ENCODE data around the gene DLG2. TPM values are rescaled to one million over a fixed set of nuclear protein-coding genes. Genes with fewer than 3 reads are reported as not detected.

DLG2 gene
- total and polyA plus RNA-seq, 2 of the 4 experiments (the other 2 are of a cell fraction), result 0.31 to 0.36 TPM

DNA sequence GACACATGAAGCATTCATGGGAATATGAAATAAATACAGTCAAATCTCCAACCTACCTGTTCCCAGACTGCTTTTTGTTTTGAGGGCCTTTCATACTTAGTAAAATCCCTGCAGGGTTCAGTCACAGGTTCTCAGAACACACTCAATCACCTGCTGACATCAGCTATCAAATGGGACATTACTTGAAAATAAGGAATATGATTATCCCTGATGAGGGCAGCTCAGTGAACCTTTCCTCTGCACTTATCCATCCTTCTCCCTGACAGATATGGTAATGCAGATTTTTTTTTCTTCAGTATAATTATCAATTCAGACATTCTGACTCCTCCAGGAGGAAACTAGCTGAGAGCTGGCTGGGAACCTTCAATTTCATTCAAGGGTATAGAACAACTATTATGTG lies 1213.6 kb downstream of the DLG2 start:
- in situ Hi-C loops (cut with MboI; ENCODE audit: low sequenced_read_pairs), result no loop called here
- no peak for ATAC-seq (ENCODE audit: low read depth)

More for the DNA sequence above, 1213.6 kb downstream of the DLG2 start:
- H2BK20ac ChIP-seq (ENCODE audit: low read depth, low read length), result no peak overlapping the region
- no TSS peak for BruUV-seq (replicated peaks)
- TF ChIP-seq MAZ (IDR thresholded peaks at IDR 0.05; ENCODE audit: borderline replicate concordance, low read depth, low read length), result no peak
- no peak for TF ChIP-seq RFX5 (IDR thresholded peaks at IDR 0.05; ENCODE audit: low read depth, low read length)
- TF ChIP-seq, protein P1, sequence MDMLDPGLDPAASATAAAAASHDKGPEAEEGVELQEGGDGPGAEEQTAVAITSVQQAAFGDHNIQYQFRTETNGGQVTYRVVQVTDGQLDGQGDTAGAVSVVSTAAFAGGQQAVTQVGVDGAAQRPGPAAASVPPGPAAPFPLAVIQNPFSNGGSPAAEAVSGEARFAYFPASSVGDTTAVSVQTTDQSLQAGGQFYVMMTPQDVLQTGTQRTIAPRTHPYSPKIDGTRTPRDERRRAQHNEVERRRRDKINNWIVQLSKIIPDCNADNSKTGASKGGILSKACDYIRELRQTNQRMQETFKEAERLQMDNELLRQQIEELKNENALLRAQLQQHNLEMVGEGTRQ (IDR thresholded peaks at IDR 0.05; ENCODE audit: low read depth, low read length), result no peak
- no peak for TF ChIP-seq BHLHE40 (IDR thresholded peaks at IDR 0.05; ENCODE audit: low read depth, low read length)
- TF ChIP-seq NFE2L2 (IDR thresholded peaks at IDR 0.05; ENCODE audit: low read depth, low read length), result no peak
- TF ChIP-seq SMC3 (IDR thresholded peaks at IDR 0.05; ENCODE audit: low read depth, low read length), result no peak
- no peak for TF ChIP-seq MXI1 (IDR thresholded peaks at IDR 0.05; ENCODE audit: borderline replicate concordance, low read depth, low read length)
- TF ChIP-seq, protein P2, sequence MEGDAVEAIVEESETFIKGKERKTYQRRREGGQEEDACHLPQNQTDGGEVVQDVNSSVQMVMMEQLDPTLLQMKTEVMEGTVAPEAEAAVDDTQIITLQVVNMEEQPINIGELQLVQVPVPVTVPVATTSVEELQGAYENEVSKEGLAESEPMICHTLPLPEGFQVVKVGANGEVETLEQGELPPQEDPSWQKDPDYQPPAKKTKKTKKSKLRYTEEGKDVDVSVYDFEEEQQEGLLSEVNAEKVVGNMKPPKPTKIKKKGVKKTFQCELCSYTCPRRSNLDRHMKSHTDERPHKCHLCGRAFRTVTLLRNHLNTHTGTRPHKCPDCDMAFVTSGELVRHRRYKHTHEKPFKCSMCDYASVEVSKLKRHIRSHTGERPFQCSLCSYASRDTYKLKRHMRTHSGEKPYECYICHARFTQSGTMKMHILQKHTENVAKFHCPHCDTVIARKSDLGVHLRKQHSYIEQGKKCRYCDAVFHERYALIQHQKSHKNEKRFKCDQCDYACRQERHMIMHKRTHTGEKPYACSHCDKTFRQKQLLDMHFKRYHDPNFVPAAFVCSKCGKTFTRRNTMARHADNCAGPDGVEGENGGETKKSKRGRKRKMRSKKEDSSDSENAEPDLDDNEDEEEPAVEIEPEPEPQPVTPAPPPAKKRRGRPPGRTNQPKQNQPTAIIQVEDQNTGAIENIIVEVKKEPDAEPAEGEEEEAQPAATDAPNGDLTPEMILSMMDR (conservative IDR thresholded peaks at IDR 0.05; ENCODE audit: low read depth, low read length), result no peak
- no peak for TF ChIP-seq RCOR1 (IDR thresholded peaks at IDR 0.05; ENCODE audit: insufficient replicate concordance, low read length)
- TF ChIP-seq POLR2A (IDR thresholded peaks at IDR 0.05; ENCODE audit: low read depth, low read length), result no peak
- TF ChIP-seq CEBPB (IDR thresholded peaks at IDR 0.05; ENCODE audit: low read depth, low read length), result no peak
- no peak for TF ChIP-seq FOS (IDR thresholded peaks at IDR 0.05; ENCODE audit: low read depth, low read length)
- TF ChIP-seq MAFK (IDR thresholded peaks at IDR 0.05; ENCODE audit: low read depth, low read length), result no peak
- TF ChIP-seq, protein P3, sequence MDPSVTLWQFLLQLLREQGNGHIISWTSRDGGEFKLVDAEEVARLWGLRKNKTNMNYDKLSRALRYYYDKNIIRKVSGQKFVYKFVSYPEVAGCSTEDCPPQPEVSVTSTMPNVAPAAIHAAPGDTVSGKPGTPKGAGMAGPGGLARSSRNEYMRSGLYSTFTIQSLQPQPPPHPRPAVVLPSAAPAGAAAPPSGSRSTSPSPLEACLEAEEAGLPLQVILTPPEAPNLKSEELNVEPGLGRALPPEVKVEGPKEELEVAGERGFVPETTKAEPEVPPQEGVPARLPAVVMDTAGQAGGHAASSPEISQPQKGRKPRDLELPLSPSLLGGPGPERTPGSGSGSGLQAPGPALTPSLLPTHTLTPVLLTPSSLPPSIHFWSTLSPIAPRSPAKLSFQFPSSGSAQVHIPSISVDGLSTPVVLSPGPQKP (IDR thresholded peaks at IDR 0.05; ENCODE audit: borderline replicate concordance, low read depth, low read length), result no peak
- no peak for TF ChIP-seq RAD21 (IDR thresholded peaks at IDR 0.05; ENCODE audit: low read length)
- no peak for TF ChIP-seq CHD1 (IDR thresholded peaks at IDR 0.05; ENCODE audit: low read depth, low read length)
- no peak overlapping the region for H2AFZ ChIP-seq (replicated peaks; ENCODE audit: low read length, poor library complexity)
- no peak overlapping the region for H3K4me3 ChIP-seq (ENCODE audit: insufficient read depth, low read depth, low read length)
- no peak overlapping the region for H2BK5ac ChIP-seq (ENCODE audit: low read depth, low read length, poor library complexity, severe bottlenecking)
- H4K91ac ChIP-seq (ENCODE audit: insufficient read depth, low read depth, low read length), result no peak overlapping the region
- no peak overlapping the region for H3K27ac ChIP-seq (ENCODE audit: insufficient read depth, low read length)
- H3K4me1 ChIP-seq (ENCODE audit: control insufficient read depth, insufficient read depth, low read length), result no peaks in the 10 kb centered on the region
- dilution Hi-C loops (cut with HindIII; ENCODE audit: low sequenced_read_pairs, unreplicated experiment) (no loop called here), intact Hi-C loops (cut with micrococcal nuclease) (no loop called here)
- H3K23ac ChIP-seq (ENCODE audit: low read depth, low read length), result no peak overlapping the region
- no peak overlapping the region for H3K18ac ChIP-seq (ENCODE audit: low read depth, low read length)
- H3K36me3 ChIP-seq (ENCODE audit: control insufficient read depth, insufficient read depth, low read length), result no peaks in the 10 kb centered on the region
- no peak overlapping the region for H4K8ac ChIP-seq (ENCODE audit: low read depth in 2 of 2, low read length in 2 of 2)
- H4K20me1 ChIP-seq (ENCODE audit: insufficient read depth, low read length), result no peaks in the 10 kb centered on the region
- no peak overlapping the region for H3K4me2 ChIP-seq (ENCODE audit: low read depth, low read length)
- H3K9ac ChIP-seq (ENCODE audit: low read depth, low read length), result no peak overlapping the region
- no peak overlapping the region for H2AK9ac ChIP-seq (replicated peaks; ENCODE audit: low read depth, low read length, poor library complexity)
- no peak for DNase-seq
- H3K56ac ChIP-seq (ENCODE audit: extremely low read depth, insufficient read depth, low read length), result no peak overlapping the region
- H3K79me1 ChIP-seq (ENCODE audit: low read depth in 1 of 2, low read length in 2 of 2), result no peaks in the 10 kb centered on the region
- no peak overlapping the region for H2AK5ac ChIP-seq (ENCODE audit: low read depth, low read length)
- no peak overlapping the region for H2BK15ac ChIP-seq (ENCODE audit: low read depth, low read length)
- no peak overlapping the region for H3K14ac ChIP-seq (replicated peaks; ENCODE audit: low read depth, low read length)
- H3K9me3 ChIP-seq (ENCODE audit: control insufficient read depth, insufficient read depth, low read length), result no peaks in the 10 kb centered on the region
- H3K27me3 ChIP-seq (ENCODE audit: control insufficient read depth, insufficient read depth, low read length), result no peaks in the 10 kb centered on the region
- CTCF ChIA-PET, result no interaction called here
- H4K5ac ChIP-seq (ENCODE audit: low read depth, low read length), result no peak overlapping the region
- H2BK120ac ChIP-seq (ENCODE audit: low read depth, low read length), result no peak overlapping the region
- H3K4ac ChIP-seq (ENCODE audit: low read depth, low read length), result no peak overlapping the region
- POLR2A ChIA-PET (ENCODE audit: unreplicated experiment), result no interaction called here
- H3K9me1 ChIP-seq (ENCODE audit: insufficient read depth, low read length), result no peaks in the 10 kb centered on the region

All from IMR-90 (cell line).